GM18505 (cell line): ENCODE measurements around the gene MNT.
"Not testable (repeated sequence)": the region's sequence is repeated elsewhere in the genome, so short reads cannot be mapped to it uniquely, and the experiment has no call there.

Source experiments
- ATAC-seq: cut with Tn5 transposase; IDR thresholded peaks from one replicate; pipeline ENCODE4 v1.9.1; 2021; ENCODE audit not compliant: unreplicated experiment
- POLR2A ChIP-seq: IDR thresholded peaks from 4 replicates; pipeline ENCODE4 v1.6.1; 2011; ENCODE audit warnings: borderline replicate concordance; ENCODE audit not compliant: insufficient read depth, insufficient read length; ENCODE audit errors: extremely low read depth

The MNT gene, protein sequence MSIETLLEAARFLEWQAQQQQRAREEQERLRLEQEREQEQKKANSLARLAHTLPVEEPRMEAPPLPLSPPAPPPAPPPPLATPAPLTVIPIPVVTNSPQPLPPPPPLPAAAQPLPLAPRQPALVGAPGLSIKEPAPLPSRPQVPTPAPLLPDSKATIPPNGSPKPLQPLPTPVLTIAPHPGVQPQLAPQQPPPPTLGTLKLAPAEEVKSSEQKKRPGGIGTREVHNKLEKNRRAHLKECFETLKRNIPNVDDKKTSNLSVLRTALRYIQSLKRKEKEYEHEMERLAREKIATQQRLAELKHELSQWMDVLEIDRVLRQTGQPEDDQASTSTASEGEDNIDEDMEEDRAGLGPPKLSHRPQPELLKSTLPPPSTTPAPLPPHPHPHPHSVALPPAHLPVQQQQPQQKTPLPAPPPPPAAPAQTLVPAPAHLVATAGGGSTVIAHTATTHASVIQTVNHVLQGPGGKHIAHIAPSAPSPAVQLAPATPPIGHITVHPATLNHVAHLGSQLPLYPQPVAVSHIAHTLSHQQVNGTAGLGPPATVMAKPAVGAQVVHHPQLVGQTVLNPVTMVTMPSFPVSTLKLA

DNA sequence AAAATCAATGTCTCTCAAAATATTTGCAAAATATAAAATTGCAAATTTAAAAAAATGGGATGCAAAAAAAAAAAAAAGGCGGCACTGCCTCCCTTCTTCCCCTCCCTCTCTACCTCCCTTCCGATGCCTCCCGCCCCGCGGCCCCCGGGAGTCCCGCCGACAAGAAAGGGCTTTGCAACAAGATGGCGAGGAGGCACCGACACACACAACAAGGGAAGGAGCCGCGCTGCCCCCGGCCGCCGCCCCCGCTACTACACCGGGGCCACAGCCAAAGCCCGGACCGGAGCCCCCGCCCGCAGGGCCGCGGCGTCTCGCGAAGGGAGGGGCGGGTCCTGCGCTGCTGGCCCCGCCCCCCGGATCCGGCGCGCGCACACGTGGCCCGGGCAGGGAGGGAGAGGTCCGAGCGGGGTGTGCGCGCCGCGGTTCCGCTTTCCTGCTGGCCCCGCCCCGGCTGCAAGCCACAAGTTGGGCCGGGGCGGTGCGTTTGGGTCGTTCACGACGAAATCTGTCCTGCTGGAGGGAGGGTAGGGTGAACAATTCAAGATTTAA is at the start of gene MNT:
TSS of gene MNT (minus strand) at position 184 of the 549 bp plus-strand sequence. CDS start 348 bp downstream, outside the sequence.
- TF ChIP-seq POLR2A: peak; percentile 55
- peak; percentile 33 for ATAC-seq

DNA sequence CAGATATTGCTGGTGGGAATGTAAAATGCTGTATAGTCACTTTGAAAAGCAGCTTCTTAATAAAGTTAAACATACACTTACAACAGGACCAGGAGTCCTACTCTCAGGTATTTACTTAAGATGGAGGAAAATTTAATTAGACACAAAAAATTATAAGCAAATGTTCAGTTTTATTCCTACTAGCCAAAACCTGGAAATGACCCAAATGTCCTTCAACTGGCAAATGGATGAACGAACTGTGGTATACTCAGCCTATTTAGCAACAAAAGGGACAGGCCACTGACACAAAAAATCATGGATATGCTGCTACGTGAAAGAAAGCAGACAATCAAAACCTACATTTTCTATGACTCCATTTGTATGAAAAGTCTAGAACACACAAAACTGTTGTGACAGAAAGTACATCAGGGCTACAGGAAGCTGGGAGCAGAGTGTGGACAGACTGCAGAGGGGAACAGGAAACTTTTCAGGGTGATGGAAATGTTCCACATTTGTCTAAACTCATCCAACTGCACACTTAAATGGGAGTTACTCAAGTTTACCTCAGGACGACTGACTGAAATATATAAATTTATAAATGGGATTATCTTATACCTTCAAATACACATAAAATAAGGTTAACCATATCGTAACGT is 49.3 kb upstream of the MNT start:
- no peak for ATAC-seq
- no peak for TF ChIP-seq POLR2A

DNA sequence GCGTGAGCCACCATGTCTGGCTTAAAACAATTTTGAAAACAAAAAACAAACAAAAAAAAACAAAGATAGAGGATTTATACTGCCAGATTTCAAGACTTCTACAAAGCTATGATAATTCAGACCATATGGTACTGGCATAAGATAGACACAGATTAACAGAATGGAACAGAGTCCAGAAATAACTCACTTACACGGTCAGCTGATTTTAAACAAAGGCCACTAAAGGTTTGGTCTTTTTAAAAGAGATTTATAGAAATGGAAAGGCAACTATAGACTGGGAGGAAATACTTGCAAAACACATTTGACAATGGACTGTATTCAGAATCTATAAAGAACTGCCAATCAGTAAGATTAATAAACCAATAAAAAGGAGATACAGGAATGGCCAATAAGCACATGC is 48.6 kb upstream of the MNT start:
- ATAC-seq: no peak

DNA sequence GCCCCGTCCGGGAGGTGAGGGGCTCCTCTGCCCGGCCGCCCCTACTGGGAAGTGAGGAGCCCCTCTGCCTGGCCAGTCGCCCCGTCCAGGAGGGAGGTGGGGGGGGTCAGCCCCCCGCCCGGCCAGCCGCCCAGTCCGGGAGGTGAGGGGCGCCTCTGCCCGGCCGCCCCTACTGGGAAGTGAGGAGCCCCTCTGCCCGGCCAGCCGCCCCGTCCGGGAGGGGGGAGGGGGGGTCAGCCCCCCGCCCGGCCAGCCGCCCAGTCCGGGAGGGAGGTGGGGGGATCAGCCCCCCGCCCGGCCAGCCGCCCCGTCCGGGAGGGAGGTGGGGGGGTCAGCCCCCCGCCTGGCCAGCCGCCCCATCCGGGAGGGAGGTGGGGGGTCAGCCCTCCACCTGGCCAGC is 46.6 kb upstream of the MNT start:
- ATAC-seq: not testable (repeated sequence)

More for the DNA sequence above, 48.6 kb upstream of the MNT start:
- no peak for TF ChIP-seq POLR2A

DNA sequence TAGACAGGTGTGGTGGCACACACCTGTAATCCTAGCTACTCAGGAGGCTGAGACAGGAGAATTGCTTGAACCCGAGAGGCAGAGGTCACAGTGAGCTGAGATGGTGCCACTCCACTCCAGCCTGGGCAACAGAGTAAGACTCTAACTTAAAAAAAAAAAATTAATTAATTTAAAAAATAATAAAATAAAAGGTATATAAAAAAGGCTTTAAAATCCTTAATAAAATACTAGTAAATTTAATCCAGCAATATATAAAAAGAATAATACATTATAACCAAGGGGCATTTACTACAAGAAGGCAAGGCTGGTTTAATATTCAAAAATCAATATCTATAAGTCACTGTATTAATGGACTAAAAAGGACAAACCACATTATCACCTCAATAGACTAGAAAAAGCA is 44.8 kb upstream of the MNT start:
- ATAC-seq: no peak
- no peak for TF ChIP-seq POLR2A

DNA sequence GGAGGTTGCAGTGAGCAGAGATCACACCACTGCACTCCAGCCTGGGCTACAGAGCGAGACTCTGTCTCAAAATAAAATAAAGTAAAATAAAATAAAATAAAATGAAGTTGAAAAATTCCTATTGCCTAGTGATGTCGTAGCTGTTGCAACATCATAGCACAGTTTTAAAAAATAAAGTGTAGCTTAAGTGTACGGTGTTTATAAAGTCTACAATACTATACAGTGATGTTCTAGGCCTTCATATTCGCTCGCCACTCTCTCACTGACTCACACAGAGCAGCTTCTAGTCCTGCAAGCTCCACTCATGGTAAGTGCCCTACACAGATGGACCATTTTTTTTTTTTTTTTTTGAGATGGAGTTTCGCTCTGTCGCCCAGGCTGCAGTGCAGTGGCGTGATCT is 43.5 kb upstream of the MNT start:
- ATAC-seq: no peak
- no peak for TF ChIP-seq POLR2A

DNA sequence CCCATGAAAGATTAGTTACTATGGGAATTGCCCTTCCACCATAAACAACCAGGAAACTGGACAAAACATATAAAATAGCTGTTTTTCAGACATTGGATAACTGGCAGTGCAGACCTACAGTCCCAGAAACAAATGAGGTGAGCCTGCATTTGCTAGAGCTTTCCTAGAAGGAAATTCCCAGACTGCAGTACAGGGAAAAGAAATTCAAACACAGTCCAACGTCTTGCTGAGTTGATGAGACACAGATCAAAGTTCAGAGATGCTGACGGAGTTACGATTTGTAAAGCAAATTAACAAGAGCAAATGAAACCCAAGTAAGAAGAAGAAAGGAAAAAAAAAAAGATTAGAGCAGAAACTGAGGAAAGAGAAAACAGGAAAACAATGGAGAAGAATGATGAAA is 41.3 kb upstream of the MNT start:
- TF ChIP-seq POLR2A: no peak
- ATAC-seq: no peak

DNA sequence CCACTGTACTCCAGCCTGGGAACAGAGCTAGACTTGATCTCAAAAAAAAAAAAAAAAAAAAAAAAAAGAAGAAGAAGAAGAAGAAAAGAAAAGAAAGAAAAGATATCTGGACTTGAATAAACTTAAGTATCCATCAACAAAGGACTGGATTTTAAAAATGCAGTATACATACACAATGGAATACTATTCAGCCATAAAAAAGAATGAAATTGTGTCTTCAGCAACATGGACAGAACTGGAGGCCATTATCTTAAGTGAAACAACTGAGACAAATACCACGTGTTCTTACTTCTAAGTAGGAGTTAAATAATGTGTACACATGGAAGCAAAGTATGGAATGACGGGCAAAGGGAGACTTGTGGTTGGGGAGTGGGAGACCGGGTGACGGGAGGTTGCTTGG is 40.1 kb upstream of the MNT start:
- no peak for ATAC-seq
- TF ChIP-seq POLR2A: no peak

DNA sequence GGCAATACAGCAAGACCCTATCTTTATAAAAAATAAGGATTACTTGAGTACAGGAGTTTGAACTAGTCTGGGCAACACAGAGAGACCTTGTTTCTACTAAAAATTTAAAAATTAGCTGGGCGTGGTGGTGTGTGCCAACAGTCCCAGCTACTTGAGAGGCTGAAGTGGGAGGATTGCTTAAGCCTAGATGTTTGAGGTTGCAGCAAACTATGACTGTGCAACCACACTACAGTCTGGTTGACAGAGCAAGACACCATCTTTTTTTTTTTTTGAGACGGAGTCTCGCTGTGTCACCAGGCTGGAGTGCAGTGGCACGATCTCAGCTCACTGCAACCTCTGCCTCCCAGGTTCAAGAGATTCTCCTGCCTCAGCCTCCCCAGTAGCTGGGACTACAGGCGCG is 39.1 kb upstream of the MNT start:
- not testable (repeated sequence) for ATAC-seq

DNA sequence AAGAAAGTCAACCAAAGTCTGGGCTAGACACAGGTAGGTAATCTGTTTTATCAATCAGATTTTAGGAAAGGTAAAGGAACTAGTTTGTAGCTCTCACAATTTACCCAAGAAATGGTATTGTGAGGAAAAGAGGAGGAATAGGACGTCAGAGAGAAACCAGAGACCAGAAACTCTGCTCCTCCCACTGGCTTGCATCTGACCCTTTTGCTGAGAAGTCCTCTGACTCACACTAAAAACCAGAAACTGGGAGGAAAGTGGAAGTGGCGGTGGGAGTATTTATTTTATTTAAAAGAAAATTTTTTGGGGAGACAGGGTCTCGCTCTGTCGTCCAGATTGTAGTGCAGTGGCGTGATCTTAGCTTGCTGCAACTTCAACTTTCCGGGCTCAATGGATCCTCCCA is 38.0 kb upstream of the MNT start:
- no peak for ATAC-seq
- no peak for TF ChIP-seq POLR2A

DNA sequence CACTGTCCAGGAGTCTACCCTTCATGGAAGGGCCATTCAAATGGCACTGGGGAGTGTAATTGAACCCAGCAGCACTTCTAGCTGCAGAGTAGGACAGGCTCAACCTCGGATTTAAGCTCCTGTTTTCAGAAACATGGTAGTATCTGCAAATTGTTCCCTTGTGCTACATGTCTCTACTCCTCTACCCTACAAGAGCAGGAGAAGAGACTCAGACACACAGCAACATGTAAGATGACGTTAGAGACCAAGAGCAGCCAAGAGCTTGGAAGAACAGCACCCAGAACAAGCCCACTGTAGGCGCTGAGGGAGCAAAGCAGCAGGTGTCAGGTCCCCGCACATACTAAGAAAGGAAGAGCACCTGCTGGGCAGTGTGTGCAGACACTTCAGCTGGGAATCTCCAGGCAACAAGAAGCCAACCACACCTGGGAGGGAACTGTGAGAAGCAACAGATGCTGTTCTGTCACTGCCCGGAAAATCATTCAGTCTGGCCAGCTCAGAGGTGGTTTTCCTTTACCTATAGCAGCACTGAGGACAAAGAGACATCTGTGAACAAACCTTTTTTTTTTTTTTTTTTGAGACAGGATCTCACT is 35.6 kb upstream of the MNT start:
- no peak for ATAC-seq
- no peak for TF ChIP-seq POLR2A

DNA sequence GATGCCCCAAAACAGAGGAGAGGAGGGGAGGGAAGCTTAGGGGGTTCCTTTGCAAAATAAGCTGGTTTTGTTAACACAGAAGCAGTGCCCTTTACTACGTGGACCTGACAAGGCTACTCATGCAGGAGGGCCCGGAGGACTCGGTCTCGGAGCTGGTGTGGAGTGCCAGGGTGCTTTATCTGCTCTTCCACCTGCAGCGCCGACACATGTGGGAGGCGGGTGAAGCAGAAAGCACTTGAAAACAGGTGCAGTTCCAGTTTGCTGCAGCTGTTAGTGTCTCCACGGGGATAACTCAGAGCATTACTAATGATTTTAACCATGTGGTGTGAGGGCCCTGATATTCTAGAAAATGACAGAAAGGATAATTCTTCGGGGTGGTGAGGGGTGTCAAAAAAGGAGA is 35.0 kb upstream of the MNT start:
- no peak for ATAC-seq
- TF ChIP-seq POLR2A: no peak

DNA sequence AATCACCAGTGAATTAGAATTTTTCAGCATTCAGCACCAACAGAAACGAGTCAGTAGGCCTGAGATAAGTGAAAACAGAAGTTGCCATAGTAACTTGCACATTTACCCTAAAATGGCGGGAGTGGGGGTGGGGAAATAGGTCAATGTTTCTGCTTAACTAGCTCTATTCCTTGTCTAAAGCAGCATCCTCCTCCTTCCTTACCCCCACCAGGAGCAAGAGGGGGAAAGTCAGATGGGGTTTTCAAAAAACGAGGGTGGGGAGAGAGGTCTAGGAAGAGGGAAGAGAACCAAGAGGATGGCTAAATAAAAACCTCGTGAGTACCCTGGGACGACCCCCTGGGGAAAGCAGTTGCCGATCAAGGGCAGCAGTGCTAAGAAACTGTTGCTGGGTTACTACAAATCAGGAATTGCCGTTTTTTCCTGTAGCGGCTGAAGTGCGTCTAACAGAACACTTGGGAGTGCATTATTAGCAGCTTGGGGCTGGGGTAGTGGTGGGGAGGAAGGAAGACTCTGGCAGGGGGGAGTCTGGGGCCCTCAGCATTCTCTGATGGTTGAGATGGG is 34.4 kb upstream of the MNT start:
- no peak for ATAC-seq
- no peak for TF ChIP-seq POLR2A
